Neural cell (in vitro differentiated cells): Measurements from ENCODE around the gene MAMDC2. TPM values are rescaled to one million over a fixed set of nuclear protein-coding genes. Genes with fewer than 3 reads are reported as not detected.

Source experiments
- H2AFZ ChIP-seq: fragments of 200-600, 300-800 bp; sonication (generic), shearing (Covaris generic); 2 replicates; pipeline ENCODE4 v1.6.0; 2014; ENCODE audit warnings: low read depth, mild to moderate bottlenecking, antibody characterized with exemption, low read length, moderate library complexity
- H3F3A ChIP-seq: fragments of 200-600 bp; shearing (Covaris generic); 2 replicates; pipeline ENCODE4 v1.6.1; 2016; ENCODE audit warnings: mild to moderate bottlenecking, moderate library complexity, mixed read lengths, antibody characterized with exemption, low read length; ENCODE audit not compliant: insufficient read depth, poor library complexity, severe bottlenecking
- H3K27ac ChIP-seq: fragments of 200-600, 300-800 bp; sonication (generic), shearing (Covaris generic); 2 replicates; pipeline ENCODE4 v1.5.1; 2014; ENCODE audit warnings: mild to moderate bottlenecking, low read length, moderate library complexity
- H3K27me3 ChIP-seq: fragments of 300-800, 200-600 bp; sonication (generic), shearing (Covaris generic); 2 replicates; pipeline ENCODE4 v1.6.0; 2014; ENCODE audit warnings: mild to moderate bottlenecking, low read depth, low read length, moderate library complexity; ENCODE audit not compliant: insufficient read depth
- H3K36me3 ChIP-seq: fragments of 300-800, 200-600 bp; sonication (generic), shearing (Covaris generic); 2 replicates; pipeline ENCODE4 v1.5.1; 2014; ENCODE audit warnings: mild to moderate bottlenecking, antibody characterized with exemption, low read length, moderate library complexity; ENCODE audit not compliant: insufficient read depth
- H3K4me2 ChIP-seq: fragments of 300-800, 200-600 bp; sonication (generic), shearing (Covaris generic); 2 replicates; pipeline ENCODE4 v1.6.0; 2014; ENCODE audit warnings: mild to moderate bottlenecking, low read length
- H3K4me3 ChIP-seq: fragments of 300-800, 200-600 bp; sonication (generic), shearing (Covaris generic); 2 replicates; pipeline ENCODE4 v1.5.1; 2014; ENCODE audit warnings: mild to moderate bottlenecking, low read length, moderate library complexity
- H3K79me2 ChIP-seq: fragments of 200-600 bp; shearing (Covaris generic); replicated peaks from 2 replicates; pipeline ENCODE4 v1.6.0; 2014; ENCODE audit warnings: mild to moderate bottlenecking, low read length, moderate library complexity; ENCODE audit not compliant: insufficient read depth
- H3K9ac ChIP-seq: fragments of 300-800, 200-600 bp; sonication (generic), shearing (Covaris generic); 2 replicates; pipeline ENCODE4 v1.6.1; 2016; ENCODE audit warnings: mild to moderate bottlenecking, low read length, mixed read lengths
- H3K9me2 ChIP-seq: fragments of 200-600 bp; shearing (Covaris generic); 2 replicates; pipeline ENCODE4 v1.6.1; 2016; ENCODE audit warnings: mild to moderate bottlenecking, low read length, mixed read lengths; ENCODE audit not compliant: insufficient read depth
- H3K9me3 ChIP-seq: fragments of 200-600, 300-800 bp; sonication (generic), shearing (Covaris generic); 2 replicates; pipeline ENCODE4 v1.6.1; 2016; ENCODE audit warnings: mild to moderate bottlenecking, mixed run types, low read length, moderate library complexity, mixed read lengths
- H4K20me1 ChIP-seq: fragments of 200-600 bp; shearing (Covaris generic); 2 replicates; pipeline ENCODE4 v1.6.1; 2016; ENCODE audit warnings: mild to moderate bottlenecking, mixed run types; ENCODE audit not compliant: insufficient read depth
- CTCF ChIP-seq: fragments of 450-650 bp; IDR thresholded peaks from 2 replicates; pipeline ENCODE4 v1.5.1; 2014; ENCODE audit warnings: antibody characterized with exemption, mild to moderate bottlenecking, moderate library complexity; ENCODE audit not compliant: poor library complexity, severe bottlenecking
- MXI1 ChIP-seq: fragments of 450-650 bp; conservative IDR thresholded peaks from 2 replicates; pipeline ENCODE4 v1.6.1; 2014; ENCODE audit warnings: antibody characterized with exemption, mild to moderate bottlenecking; ENCODE audit not compliant: poor library complexity, severe bottlenecking
- POLR2AphosphoS5 ChIP-seq: IDR thresholded peaks from 2 replicates; pipeline ENCODE4 v1.6.1; 2012
- RAD21 ChIP-seq: fragments of 450-650 bp; conservative IDR thresholded peaks from 2 replicates; pipeline ENCODE4 v1.6.1; 2014; ENCODE audit warnings: antibody characterized with exemption, mild to moderate bottlenecking, moderate library complexity
- REST ChIP-seq: IDR thresholded peaks from 2 replicates; pipeline ENCODE4 v1.6.1; 2012; ENCODE audit warnings: borderline replicate concordance
- SMC3 ChIP-seq: fragments of 450-650 bp; conservative IDR thresholded peaks from 2 replicates; pipeline ENCODE4 v1.6.1; 2014; ENCODE audit warnings: antibody characterized with exemption, mild to moderate bottlenecking, moderate library complexity; ENCODE audit not compliant: poor library complexity
- polyA plus RNA-seq: library from polyadenylated mRNA; depleted of rRNA; stranded (reverse); fragments of >200 nt; gene quantifications from 2 replicates; pipeline ENCODE4 v1.2.3, GENCODE V29; 2014

The MAMDC2 gene
- polyA plus RNA-seq, 1 donor from 2014 or later, result 0.30 TPM

DNA sequence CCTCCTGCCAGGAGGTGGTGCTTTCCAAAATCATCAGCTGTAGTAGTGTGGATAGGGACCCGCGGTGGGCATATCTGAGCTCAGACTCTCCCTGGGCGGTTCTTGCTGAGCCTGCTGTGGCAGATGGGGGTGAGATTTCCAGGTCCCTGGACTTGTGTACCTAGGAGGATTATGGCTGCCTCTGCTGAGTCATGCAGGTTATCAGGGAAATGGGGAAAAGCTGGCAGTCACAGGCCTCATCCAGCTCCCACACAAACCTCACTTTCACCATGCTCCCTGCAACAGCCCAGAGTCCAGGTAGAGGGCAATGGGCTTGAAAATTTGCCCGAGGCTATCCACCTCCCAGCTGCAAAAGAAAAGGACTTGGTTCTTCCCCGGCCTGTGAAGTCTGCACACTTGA lies 23.4 kb upstream of the MAMDC2 start:
- H2AFZ ChIP-seq, result no peak overlapping the region
- no peak overlapping the region for H3K4me2 ChIP-seq
- H3K9me3 ChIP-seq, result no peaks in the 10 kb centered on the region
- H4K20me1 ChIP-seq, result no peaks in the 10 kb centered on the region
- H3K27me3 ChIP-seq, result no peaks in the 10 kb centered on the region
- no peaks in the 10 kb centered on the region for H3K79me2 ChIP-seq
- no peaks in the 10 kb centered on the region for H3F3A ChIP-seq
- no peak overlapping the region for H3K4me3 ChIP-seq
- H3K27ac ChIP-seq, result no peak overlapping the region
- H3K36me3 ChIP-seq, result no peaks in the 10 kb centered on the region
- H3K9me2 ChIP-seq, result no peaks in the 10 kb centered on the region
- TF ChIP-seq MXI1 (no peak), REST (no peak), SMC3 (no peak), POLR2AphosphoS5 (no peak), CTCF (no peak)
- no peak overlapping the region for H3K9ac ChIP-seq

- Histone ChIP-seq H3K9ac (no peak overlapping the region), H3K27ac (no peak overlapping the region), H3K9me2 (no peaks in the 10 kb centered on the region), H3K4me3 (no peak overlapping the region), H3K9me3 (no peaks in the 10 kb centered on the region), H3F3A (no peaks in the 10 kb centered on the region), H2AFZ (no peak overlapping the region), H3K79me2 (no peaks in the 10 kb centered on the region), H3K36me3 (no peaks in the 10 kb centered on the region), H3K4me2 (no peak overlapping the region), H4K20me1 (no peaks in the 10 kb centered on the region), H3K27me3 (no peaks in the 10 kb centered on the region)
- TF ChIP-seq MXI1 (no peak), RAD21 (no peak), REST (no peak)
Measured at GRCh38 chr9:70020991-70021571, 22.6 kb upstream of the MAMDC2 start.
